WTC11 (cell line): ENCODE results near the gene NPDC1.

ENCODE experiments used
- CREB1 ChIP-seq: sonication (generic); formaldehyde crosslinking; IDR thresholded peaks from 2 replicates; pipeline ENCODE4 v1.8.0; 2023; ENCODE audit warnings: mild to moderate bottlenecking, missing genetic modification reagents
- CREM ChIP-seq: sonication (generic); formaldehyde crosslinking; IDR thresholded peaks from 2 replicates; pipeline ENCODE4 v1.8.1; 2022; ENCODE audit warnings: mild to moderate bottlenecking, missing genetic modification reagents, moderate library complexity
- EMX1 ChIP-seq: fragments of 250-450 bp; sonication (Bioruptor Pico); IDR thresholded peaks from 2 replicates; pipeline ENCODE4 v1.8.0; 2021; ENCODE audit warnings: mild to moderate bottlenecking
- RELA ChIP-seq: sonication (generic); formaldehyde crosslinking; IDR thresholded peaks from 2 replicates; pipeline ENCODE4 v1.8.1; 2022; ENCODE audit warnings: missing genetic modification reagents, mild to moderate bottlenecking, borderline replicate concordance
- SP1 ChIP-seq: sonication (generic); formaldehyde crosslinking; conservative IDR thresholded peaks from 2 replicates; pipeline ENCODE4 v1.8.1; 2022; ENCODE audit warnings: missing genetic modification reagents
- ZNF138 ChIP-seq: sonication (generic); formaldehyde crosslinking; conservative IDR thresholded peaks from 2 replicates; pipeline ENCODE4 v1.8.1; 2022; ENCODE audit warnings: mild to moderate bottlenecking, moderate library complexity, missing genetic modification reagents
- ZNF219 ChIP-seq: sonication (generic); formaldehyde crosslinking; IDR thresholded peaks from 2 replicates; pipeline ENCODE4 v1.8.0; 2023; ENCODE audit warnings: missing genetic modification reagents, mild to moderate bottlenecking, borderline replicate concordance
- TF ChIP-seq, protein P1 (sequence below): fragments of 200-600 bp; IDR thresholded peaks from 2 replicates; pipeline ENCODE4 v1.8.0; 2022; ENCODE audit warnings: antibody characterized with exemption
- TF ChIP-seq, protein P2 (sequence below): sonication (generic); formaldehyde crosslinking; IDR thresholded peaks from 2 replicates; pipeline ENCODE4 v1.8.1; 2023; ENCODE audit warnings: mild to moderate bottlenecking, missing genetic modification reagents, moderate library complexity
- TF ChIP-seq, protein P3 (sequence below): fragments of 250-450 bp; sonication (Bioruptor Pico); IDR thresholded peaks from 2 replicates; pipeline ENCODE4 v1.9.0; 2021; ENCODE audit warnings: mild to moderate bottlenecking, borderline replicate concordance
- TF ChIP-seq, protein P4 (sequence below): sonication (generic); formaldehyde crosslinking; IDR thresholded peaks from 2 replicates; pipeline ENCODE4 v1.8.1; 2022; ENCODE audit warnings: low read depth, missing genetic modification reagents, borderline replicate concordance
- TF ChIP-seq, protein P5 (sequence below): sonication (generic); formaldehyde crosslinking; IDR thresholded peaks from 2 replicates; pipeline ENCODE4 v1.8.0; 2022; ENCODE audit warnings: mild to moderate bottlenecking, missing genetic modification reagents

DNA sequence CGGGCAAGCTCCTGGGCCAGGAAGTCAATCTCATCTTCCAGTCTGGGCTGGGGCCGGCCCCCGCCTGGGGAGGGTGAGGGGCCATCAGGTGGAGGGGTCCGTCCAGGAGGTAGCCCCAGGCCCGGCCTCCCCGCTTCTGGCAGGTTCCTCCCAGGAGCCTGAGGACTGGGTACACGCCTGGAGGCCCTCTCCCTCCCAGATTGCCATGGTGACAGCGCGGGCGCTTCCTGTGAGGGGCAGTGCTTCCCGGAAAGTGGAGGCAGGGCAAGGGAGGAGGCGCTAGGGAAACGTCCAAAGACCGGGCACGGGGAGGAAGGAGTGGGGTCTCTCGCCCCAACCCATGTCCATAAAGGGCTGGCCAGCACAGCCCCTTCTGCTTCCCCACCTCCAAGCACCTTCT, 4.9 kb downstream of the NPDC1 start:
- TF ChIP-seq, protein P1, sequence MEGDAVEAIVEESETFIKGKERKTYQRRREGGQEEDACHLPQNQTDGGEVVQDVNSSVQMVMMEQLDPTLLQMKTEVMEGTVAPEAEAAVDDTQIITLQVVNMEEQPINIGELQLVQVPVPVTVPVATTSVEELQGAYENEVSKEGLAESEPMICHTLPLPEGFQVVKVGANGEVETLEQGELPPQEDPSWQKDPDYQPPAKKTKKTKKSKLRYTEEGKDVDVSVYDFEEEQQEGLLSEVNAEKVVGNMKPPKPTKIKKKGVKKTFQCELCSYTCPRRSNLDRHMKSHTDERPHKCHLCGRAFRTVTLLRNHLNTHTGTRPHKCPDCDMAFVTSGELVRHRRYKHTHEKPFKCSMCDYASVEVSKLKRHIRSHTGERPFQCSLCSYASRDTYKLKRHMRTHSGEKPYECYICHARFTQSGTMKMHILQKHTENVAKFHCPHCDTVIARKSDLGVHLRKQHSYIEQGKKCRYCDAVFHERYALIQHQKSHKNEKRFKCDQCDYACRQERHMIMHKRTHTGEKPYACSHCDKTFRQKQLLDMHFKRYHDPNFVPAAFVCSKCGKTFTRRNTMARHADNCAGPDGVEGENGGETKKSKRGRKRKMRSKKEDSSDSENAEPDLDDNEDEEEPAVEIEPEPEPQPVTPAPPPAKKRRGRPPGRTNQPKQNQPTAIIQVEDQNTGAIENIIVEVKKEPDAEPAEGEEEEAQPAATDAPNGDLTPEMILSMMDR, result no peak
- no peak for TF ChIP-seq CREM (CRISPR knock-in tag)
- TF ChIP-seq ZNF219 (CRISPR knock-in tag), result no peak
- TF ChIP-seq, protein P2, sequence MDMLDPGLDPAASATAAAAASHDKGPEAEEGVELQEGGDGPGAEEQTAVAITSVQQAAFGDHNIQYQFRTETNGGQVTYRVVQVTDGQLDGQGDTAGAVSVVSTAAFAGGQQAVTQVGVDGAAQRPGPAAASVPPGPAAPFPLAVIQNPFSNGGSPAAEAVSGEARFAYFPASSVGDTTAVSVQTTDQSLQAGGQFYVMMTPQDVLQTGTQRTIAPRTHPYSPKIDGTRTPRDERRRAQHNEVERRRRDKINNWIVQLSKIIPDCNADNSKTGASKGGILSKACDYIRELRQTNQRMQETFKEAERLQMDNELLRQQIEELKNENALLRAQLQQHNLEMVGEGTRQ (CRISPR knock-in tag), result no peak
- TF ChIP-seq RELA (CRISPR knock-in tag), result no peak
- TF ChIP-seq, protein P3, sequence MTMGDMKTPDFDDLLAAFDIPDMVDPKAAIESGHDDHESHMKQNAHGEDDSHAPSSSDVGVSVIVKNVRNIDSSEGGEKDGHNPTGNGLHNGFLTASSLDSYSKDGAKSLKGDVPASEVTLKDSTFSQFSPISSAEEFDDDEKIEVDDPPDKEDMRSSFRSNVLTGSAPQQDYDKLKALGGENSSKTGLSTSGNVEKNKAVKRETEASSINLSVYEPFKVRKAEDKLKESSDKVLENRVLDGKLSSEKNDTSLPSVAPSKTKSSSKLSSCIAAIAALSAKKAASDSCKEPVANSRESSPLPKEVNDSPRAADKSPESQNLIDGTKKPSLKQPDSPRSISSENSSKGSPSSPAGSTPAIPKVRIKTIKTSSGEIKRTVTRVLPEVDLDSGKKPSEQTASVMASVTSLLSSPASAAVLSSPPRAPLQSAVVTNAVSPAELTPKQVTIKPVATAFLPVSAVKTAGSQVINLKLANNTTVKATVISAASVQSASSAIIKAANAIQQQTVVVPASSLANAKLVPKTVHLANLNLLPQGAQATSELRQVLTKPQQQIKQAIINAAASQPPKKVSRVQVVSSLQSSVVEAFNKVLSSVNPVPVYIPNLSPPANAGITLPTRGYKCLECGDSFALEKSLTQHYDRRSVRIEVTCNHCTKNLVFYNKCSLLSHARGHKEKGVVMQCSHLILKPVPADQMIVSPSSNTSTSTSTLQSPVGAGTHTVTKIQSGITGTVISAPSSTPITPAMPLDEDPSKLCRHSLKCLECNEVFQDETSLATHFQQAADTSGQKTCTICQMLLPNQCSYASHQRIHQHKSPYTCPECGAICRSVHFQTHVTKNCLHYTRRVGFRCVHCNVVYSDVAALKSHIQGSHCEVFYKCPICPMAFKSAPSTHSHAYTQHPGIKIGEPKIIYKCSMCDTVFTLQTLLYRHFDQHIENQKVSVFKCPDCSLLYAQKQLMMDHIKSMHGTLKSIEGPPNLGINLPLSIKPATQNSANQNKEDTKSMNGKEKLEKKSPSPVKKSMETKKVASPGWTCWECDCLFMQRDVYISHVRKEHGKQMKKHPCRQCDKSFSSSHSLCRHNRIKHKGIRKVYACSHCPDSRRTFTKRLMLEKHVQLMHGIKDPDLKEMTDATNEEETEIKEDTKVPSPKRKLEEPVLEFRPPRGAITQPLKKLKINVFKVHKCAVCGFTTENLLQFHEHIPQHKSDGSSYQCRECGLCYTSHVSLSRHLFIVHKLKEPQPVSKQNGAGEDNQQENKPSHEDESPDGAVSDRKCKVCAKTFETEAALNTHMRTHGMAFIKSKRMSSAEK (CRISPR knock-in tag), result no peak
- TF ChIP-seq, protein P4, sequence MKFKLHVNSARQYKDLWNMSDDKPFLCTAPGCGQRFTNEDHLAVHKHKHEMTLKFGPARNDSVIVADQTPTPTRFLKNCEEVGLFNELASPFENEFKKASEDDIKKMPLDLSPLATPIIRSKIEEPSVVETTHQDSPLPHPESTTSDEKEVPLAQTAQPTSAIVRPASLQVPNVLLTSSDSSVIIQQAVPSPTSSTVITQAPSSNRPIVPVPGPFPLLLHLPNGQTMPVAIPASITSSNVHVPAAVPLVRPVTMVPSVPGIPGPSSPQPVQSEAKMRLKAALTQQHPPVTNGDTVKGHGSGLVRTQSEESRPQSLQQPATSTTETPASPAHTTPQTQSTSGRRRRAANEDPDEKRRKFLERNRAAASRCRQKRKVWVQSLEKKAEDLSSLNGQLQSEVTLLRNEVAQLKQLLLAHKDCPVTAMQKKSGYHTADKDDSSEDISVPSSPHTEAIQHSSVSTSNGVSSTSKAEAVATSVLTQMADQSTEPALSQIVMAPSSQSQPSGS, result no peak
- no peak for TF ChIP-seq CREB1 (CRISPR knock-in tag)
- TF ChIP-seq SP1, result no peak
- TF ChIP-seq, protein P5, sequence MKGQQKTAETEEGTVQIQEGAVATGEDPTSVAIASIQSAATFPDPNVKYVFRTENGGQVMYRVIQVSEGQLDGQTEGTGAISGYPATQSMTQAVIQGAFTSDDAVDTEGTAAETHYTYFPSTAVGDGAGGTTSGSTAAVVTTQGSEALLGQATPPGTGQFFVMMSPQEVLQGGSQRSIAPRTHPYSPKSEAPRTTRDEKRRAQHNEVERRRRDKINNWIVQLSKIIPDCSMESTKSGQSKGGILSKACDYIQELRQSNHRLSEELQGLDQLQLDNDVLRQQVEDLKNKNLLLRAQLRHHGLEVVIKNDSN, result no peak
- no peak for TF ChIP-seq EMX1 (CRISPR knock-in tag)
- no peak for TF ChIP-seq ZNF138 (CRISPR knock-in tag)
